K562 (cell line): ENCODE results near the gene UBXN11. TPM values are rescaled to one million over a fixed set of nuclear protein-coding genes. Genes with fewer than 3 reads are reported as not detected.

Experiments
- ADNP ChIP-seq: fragments of 200-800 bp; sonication (Bioruptor generic); IDR thresholded peaks from 2 replicates; pipeline ENCODE4 v1.6.1; 2016; ENCODE audit warnings: missing genetic modification characterization, missing compliant biosample characterization
- CXXC5 ChIP-seq: fragments of 250-450 bp; sonication (Bioruptor Pico); IDR thresholded peaks from 2 replicates; pipeline ENCODE4 v1.8.0; 2022; ENCODE audit warnings: inconsistent platforms, mild to moderate bottlenecking, moderate library complexity
- EGR1 ChIP-seq: fragments of 450-650 bp; conservative IDR thresholded peaks from 2 replicates; pipeline ENCODE4 v1.6.1; 2017; ENCODE audit warnings: mild to moderate bottlenecking
- EP400 ChIP-seq: fragments of 450-650 bp; IDR thresholded peaks from 2 replicates; pipeline ENCODE4 v1.6.1; 2017; ENCODE audit warnings: antibody characterized with exemption, mild to moderate bottlenecking, moderate library complexity
- MIER1 ChIP-seq: fragments of 450-650 bp; IDR thresholded peaks from 2 replicates; pipeline ENCODE4 v1.6.1; 2016; ENCODE audit warnings: antibody characterized with exemption, mild to moderate bottlenecking, low read depth
- MTA3 ChIP-seq: fragments of 450-650 bp; formaldehyde crosslinking; IDR thresholded peaks from 2 replicates; pipeline ENCODE4 v1.6.1; 2017; ENCODE audit warnings: mild to moderate bottlenecking, borderline replicate concordance
- NFRKB ChIP-seq: fragments of 450-650 bp; IDR thresholded peaks from 2 replicates; pipeline ENCODE4 v1.6.1; 2016; ENCODE audit warnings: low read depth
- NR3C1 ChIP-seq: sonication (generic); formaldehyde crosslinking; IDR thresholded peaks from 2 replicates; pipeline ENCODE4 v1.8.1; 2022; ENCODE audit warnings: missing genetic modification reagents
- PRMT5 ChIP-seq: sonication (generic); formaldehyde crosslinking; IDR thresholded peaks from 2 replicates; pipeline ENCODE4 v1.5.0; 2020; ENCODE audit warnings: missing genetic modification reagents
- STAG1 ChIP-seq: sonication (generic); formaldehyde crosslinking; IDR thresholded peaks from 2 replicates; pipeline ENCODE4 v1.5.0; 2020; ENCODE audit warnings: missing genetic modification reagents, borderline replicate concordance
- ZBTB7A ChIP-seq: IDR thresholded peaks from 2 replicates; pipeline ENCODE4 v1.6.1; 2011; ENCODE audit warnings: low read depth, mild to moderate bottlenecking, low read length, moderate library complexity, borderline replicate concordance; ENCODE audit not compliant: control insufficient read depth
- ZNF561 ChIP-seq: fragments of 450-650 bp; formaldehyde crosslinking; conservative IDR thresholded peaks from 2 replicates; pipeline ENCODE4 v1.4.0; 2020; ENCODE audit warnings: mild to moderate bottlenecking, moderate library complexity
- polyA plus RNA-seq, 8 experiments: library from polyadenylated mRNA; depleted of rRNA in 4 of 8; stranded (reverse) in 5 of 8; unstranded in 3 of 8; fragments of >200 nt; fragmentation: Nextera tagmentation in 2 of 8; fragmentation: Illumina TruSeq in 1 of 8; extraction: Ambion mirVana in 2 of 8; extraction: Trizol in 1 of 8; gene quantifications; 2 replicates each; pipeline versions ENCODE4 v1.2.1 to v1.2.3, GENCODE V29; 2011 to 2014; ENCODE audit warnings: inconsistent platforms in 1 of 8, missing spikeins in 1 of 8
- total RNA-seq, 7 experiments: library from RNA; depleted of rRNA in 6 of 7; stranded (reverse); fragments of >200 nt in 6 of 7; fragmentation: Illumina TruSeq in 2 of 7; extraction: Trizol in 2 of 7; gene quantifications; 2 replicates each; pipeline versions ENCODE4 v1.2.1 to v1.2.3, GENCODE V29; 2011 to 2021; ENCODE audit warnings: low replicate concordance in 1 of 7
- TF ChIP-seq, protein P1 (sequence below): fragments of 250-450 bp; sonication (Bioruptor Pico); IDR thresholded peaks from 2 replicates; pipeline ENCODE4 v1.8.0; 2021; ENCODE audit warnings: mild to moderate bottlenecking, moderate library complexity
- TF ChIP-seq, protein P2 (sequence below): sonication (generic); formaldehyde crosslinking; IDR thresholded peaks from 2 replicates; pipeline ENCODE4 v1.8.0; 2023; ENCODE audit warnings: mild to moderate bottlenecking, missing genetic modification reagents
- TF ChIP-seq, protein P3 (sequence below): fragments of 250-450 bp; sonication (Bioruptor Pico); IDR thresholded peaks from 2 replicates; pipeline ENCODE4 v1.4.0; 2020; ENCODE audit warnings: mild to moderate bottlenecking, moderate library complexity
- TF ChIP-seq, protein P4 (sequence below): IDR thresholded peaks from 2 replicates; pipeline ENCODE4 v1.6.1; 2012; ENCODE audit warnings: low read depth, low read length, improper control_type of control experiment, borderline replicate concordance

The UBXN11 gene
- total and polyA plus RNA-seq, 9 of the 15 experiments (the other 6 are each of a cell fraction or from before 2014, with no cell fraction given) = 0.48 to 34.3 (median 11.3) TPM

DNA sequence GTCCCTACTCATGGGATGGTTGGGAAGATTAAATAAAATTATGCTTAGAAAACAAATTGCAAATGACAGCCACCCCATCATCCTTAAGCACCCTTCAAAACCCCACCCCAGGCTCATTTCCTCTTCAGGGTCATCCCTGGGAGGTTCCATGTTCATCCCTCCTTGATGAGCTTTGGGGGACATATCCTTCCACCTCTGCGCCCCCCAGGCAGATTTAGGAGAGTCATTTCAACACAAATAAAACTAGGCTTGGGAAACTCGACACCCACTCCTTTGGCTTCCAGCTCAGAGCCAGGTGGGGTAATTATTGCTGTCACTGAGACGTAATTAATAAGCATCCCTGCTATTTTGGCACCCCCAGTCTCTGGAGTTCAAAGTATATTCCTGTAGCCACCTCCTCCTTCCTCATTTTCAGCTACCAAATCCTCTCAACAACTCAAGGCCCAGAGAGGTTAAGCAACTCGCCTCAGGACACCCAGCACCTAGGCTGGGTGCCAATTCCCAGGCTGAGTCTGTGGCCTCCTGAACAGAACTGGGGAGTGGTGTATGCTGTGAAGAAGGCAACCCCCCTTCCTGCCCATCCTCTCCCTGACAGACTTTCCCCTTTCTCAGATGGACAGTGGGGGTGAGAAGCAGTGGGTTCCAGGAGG lies 46.9 kb upstream of the UBXN11 start (continued):
- no peak for TF ChIP-seq MTA3
- TF ChIP-seq ZNF561 (CRISPR knock-in tag) = no peak
- TF ChIP-seq NFRKB = no peak
- TF ChIP-seq MIER1 = no peak
- TF ChIP-seq, protein P1, sequence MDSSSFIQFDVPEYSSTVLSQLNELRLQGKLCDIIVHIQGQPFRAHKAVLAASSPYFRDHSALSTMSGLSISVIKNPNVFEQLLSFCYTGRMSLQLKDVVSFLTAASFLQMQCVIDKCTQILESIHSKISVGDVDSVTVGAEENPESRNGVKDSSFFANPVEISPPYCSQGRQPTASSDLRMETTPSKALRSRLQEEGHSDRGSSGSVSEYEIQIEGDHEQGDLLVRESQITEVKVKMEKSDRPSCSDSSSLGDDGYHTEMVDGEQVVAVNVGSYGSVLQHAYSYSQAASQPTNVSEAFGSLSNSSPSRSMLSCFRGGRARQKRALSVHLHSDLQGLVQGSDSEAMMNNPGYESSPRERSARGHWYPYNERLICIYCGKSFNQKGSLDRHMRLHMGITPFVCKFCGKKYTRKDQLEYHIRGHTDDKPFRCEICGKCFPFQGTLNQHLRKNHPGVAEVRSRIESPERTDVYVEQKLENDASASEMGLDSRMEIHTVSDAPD (CRISPR knock-in tag) = no peak
- TF ChIP-seq NR3C1 (CRISPR knock-in tag) = no peak
- TF ChIP-seq, protein P2, sequence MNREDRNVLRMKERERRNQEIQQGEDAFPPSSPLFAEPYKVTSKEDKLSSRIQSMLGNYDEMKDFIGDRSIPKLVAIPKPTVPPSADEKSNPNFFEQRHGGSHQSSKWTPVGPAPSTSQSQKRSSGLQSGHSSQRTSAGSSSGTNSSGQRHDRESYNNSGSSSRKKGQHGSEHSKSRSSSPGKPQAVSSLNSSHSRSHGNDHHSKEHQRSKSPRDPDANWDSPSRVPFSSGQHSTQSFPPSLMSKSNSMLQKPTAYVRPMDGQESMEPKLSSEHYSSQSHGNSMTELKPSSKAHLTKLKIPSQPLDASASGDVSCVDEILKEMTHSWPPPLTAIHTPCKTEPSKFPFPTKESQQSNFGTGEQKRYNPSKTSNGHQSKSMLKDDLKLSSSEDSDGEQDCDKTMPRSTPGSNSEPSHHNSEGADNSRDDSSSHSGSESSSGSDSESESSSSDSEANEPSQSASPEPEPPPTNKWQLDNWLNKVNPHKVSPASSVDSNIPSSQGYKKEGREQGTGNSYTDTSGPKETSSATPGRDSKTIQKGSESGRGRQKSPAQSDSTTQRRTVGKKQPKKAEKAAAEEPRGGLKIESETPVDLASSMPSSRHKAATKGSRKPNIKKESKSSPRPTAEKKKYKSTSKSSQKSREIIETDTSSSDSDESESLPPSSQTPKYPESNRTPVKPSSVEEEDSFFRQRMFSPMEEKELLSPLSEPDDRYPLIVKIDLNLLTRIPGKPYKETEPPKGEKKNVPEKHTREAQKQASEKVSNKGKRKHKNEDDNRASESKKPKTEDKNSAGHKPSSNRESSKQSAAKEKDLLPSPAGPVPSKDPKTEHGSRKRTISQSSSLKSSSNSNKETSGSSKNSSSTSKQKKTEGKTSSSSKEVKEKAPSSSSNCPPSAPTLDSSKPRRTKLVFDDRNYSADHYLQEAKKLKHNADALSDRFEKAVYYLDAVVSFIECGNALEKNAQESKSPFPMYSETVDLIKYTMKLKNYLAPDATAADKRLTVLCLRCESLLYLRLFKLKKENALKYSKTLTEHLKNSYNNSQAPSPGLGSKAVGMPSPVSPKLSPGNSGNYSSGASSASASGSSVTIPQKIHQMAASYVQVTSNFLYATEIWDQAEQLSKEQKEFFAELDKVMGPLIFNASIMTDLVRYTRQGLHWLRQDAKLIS = no peak
- TF ChIP-seq ZBTB7A = no peak
- no peak for TF ChIP-seq STAG1
- no peak for TF ChIP-seq EGR1
- no peak for TF ChIP-seq CXXC5 (CRISPR knock-in tag)
- TF ChIP-seq ADNP = peak; percentile 65; the same call in 1 of the 2 replicates
- TF ChIP-seq, protein P3, sequence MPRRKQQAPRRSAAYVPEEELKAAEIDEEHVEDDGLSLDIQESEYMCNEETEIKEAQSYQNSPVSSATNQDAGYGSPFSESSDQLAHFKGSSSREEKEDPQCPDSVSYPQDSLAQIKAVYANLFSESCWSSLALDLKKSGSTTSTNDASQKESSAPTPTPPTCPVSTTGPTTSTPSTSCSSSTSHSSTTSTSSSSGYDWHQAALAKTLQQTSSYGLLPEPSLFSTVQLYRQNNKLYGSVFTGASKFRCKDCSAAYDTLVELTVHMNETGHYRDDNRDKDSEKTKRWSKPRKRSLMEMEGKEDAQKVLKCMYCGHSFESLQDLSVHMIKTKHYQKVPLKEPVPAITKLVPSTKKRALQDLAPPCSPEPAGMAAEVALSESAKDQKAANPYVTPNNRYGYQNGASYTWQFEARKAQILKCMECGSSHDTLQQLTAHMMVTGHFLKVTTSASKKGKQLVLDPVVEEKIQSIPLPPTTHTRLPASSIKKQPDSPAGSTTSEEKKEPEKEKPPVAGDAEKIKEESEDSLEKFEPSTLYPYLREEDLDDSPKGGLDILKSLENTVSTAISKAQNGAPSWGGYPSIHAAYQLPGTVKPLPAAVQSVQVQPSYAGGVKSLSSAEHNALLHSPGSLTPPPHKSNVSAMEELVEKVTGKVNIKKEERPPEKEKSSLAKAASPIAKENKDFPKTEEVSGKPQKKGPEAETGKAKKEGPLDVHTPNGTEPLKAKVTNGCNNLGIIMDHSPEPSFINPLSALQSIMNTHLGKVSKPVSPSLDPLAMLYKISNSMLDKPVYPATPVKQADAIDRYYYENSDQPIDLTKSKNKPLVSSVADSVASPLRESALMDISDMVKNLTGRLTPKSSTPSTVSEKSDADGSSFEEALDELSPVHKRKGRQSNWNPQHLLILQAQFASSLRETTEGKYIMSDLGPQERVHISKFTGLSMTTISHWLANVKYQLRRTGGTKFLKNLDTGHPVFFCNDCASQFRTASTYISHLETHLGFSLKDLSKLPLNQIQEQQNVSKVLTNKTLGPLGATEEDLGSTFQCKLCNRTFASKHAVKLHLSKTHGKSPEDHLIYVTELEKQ (CRISPR knock-in tag) = no peak
- TF ChIP-seq, protein P4, sequence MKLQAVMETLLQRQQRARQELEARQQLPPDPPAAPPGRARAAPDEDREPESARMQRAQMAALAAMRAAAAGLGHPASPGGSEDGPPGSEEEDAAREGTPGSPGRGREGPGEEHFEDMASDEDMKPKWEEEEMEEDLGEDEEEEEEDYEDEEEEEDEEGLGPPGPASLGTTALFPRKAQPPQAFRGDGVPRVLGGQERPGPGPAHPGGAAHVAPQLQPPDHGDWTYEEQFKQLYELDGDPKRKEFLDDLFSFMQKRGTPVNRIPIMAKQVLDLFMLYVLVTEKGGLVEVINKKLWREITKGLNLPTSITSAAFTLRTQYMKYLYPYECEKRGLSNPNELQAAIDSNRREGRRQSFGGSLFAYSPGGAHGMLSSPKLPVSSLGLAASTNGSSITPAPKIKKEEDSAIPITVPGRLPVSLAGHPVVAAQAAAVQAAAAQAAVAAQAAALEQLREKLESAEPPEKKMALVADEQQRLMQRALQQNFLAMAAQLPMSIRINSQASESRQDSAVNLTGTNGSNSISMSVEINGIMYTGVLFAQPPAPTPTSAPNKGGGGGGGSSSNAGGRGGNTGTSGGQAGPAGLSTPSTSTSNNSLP = no peak
- no peak for TF ChIP-seq PRMT5 (CRISPR knock-in tag)
- TF ChIP-seq EP400 = no peak
